IgD-negative memory B cell (primary cell): ENCODE data around the gene ANK2. TPM values are rescaled to one million over a fixed set of nuclear protein-coding genes. Genes with fewer than 3 reads are reported as not detected.
"Not testable (repeated sequence)": the region's sequence is repeated elsewhere in the genome, so short reads cannot be mapped to it uniquely, and the experiment has no call there.

Experiments used
- H3K27ac Mint-ChIP-seq, 3 donors: one replicate each; pipeline ENCODE4 v1.8.0; 2020 to 2022; ENCODE audit warnings: mild to moderate bottlenecking in 3 of 3, mixed read lengths in 3 of 3, moderate library complexity in 1 of 3
- H3K27me3 Mint-ChIP-seq: one replicate; pipeline ENCODE4 v1.8.0; 2021; ENCODE audit warnings: mixed read lengths
- H3K36me3 Mint-ChIP-seq: one replicate; pipeline ENCODE4 v1.8.0; 2020; ENCODE audit warnings: mild to moderate bottlenecking, mixed read lengths
- H3K4me1 Mint-ChIP-seq, 3 donors: one replicate each; pipeline ENCODE4 v1.8.0; 2020 to 2022; ENCODE audit warnings: mixed read lengths in 3 of 3, mild to moderate bottlenecking in 1 of 3
- H3K4me3 Mint-ChIP-seq, 4 donors: one replicate each; pipeline ENCODE4 v1.8.0; 2020 to 2022; ENCODE audit warnings: mild to moderate bottlenecking in 4 of 4, mixed read lengths in 4 of 4, moderate library complexity in 3 of 4
- H3K9me3 Mint-ChIP-seq, 3 donors: one replicate each; pipeline ENCODE4 v1.8.0; 2020 to 2021; ENCODE audit warnings: mixed read lengths in 3 of 3, mild to moderate bottlenecking in 1 of 3
- polyA plus RNA-seq: library from polyadenylated mRNA; unstranded; fragments of 300-500 nt; fragmentation: Illumina TruSeq; gene quantifications from one replicate; pipeline ENCODE4 v1.2.3, GENCODE V29; 2021

ANK2 gene
- polyA plus RNA-seq, 1 donor from 2014 or later, result not detected

DNA sequence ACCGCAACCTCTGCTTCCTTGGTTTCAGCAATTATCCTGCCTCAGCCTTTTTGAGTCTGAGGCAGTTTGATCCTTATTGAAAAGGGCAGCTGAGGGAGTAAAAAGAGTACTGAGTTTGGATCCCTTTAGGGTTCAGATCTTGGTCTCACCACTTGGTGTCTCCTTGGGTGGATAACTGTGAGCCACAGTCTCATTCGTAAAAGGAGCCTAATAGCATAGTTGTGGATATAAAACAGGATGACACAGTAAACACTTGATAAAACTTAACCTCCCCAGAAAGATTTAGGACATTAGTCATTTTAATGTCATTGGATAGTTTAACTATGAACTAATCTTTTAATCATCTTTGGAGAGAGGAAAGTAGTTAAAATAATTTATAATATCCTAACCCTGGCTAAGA is 173.0 kb downstream of the ANK2 start:
- no peaks in the 10 kb centered on the region for H3K4me1 Mint-ChIP-seq
- no peak overlapping the region for H3K4me3 Mint-ChIP-seq
- H3K27me3 Mint-ChIP-seq, result peaks cover 1% of the 10 kb centered on the region
- no peaks in the 10 kb centered on the region for H3K36me3 Mint-ChIP-seq
- no peaks in the 10 kb centered on the region for H3K9me3 Mint-ChIP-seq
- H3K27ac Mint-ChIP-seq, result no peak overlapping the region

DNA sequence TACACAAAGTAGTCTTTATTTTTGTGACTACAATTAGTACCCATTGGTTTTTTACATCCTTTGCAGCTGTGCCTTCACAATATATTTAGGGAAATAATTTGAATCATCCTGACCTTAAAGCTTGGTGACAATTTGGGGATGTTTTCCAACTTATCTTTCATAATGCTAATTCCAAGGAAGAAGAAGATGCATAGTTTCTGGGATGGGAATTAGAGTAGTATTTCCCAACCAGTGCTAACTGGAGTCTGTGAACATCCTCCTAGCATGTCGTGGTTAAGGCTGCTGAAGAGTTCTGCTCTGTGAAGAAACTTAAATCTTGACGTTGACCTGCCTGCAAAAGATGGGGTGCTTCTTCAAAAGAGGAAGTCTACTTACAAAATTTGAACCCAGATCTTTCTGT is 173.5 kb downstream of the ANK2 start:
- no peak overlapping the region for H3K4me3 Mint-ChIP-seq
- H3K27me3 Mint-ChIP-seq, result peaks cover 1% of the 10 kb centered on the region
- no peaks in the 10 kb centered on the region for H3K9me3 Mint-ChIP-seq
- no peak overlapping the region for H3K27ac Mint-ChIP-seq
- H3K36me3 Mint-ChIP-seq, result no peaks in the 10 kb centered on the region
- no peaks in the 10 kb centered on the region for H3K4me1 Mint-ChIP-seq

DNA sequence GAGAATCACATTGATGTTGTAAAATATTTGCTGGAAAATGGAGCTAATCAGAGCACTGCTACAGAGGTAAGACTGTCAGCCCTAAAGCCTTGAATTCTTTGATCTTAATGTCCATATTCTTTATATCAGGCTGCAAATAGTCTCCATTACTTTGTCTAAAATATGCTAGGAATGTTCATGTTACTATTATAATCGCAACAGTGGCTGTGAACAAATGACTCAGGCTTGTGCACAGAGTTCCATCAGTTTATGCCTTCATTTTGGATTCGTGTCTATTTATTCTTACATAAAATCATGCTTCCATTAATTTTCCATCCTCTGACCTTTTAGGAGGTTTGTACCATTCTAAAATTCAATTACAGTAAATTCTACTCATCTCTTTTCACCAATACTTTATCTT is 182.7 kb downstream of the ANK2 start:
- Mint-ChIP-seq H3K4me3 (no peak overlapping the region), H3K4me1 (no peaks in the 10 kb centered on the region), H3K27ac (no peak overlapping the region), H3K36me3 (no peaks in the 10 kb centered on the region), H3K27me3 (no peaks in the 10 kb centered on the region), H3K9me3 (no peaks in the 10 kb centered on the region)

DNA sequence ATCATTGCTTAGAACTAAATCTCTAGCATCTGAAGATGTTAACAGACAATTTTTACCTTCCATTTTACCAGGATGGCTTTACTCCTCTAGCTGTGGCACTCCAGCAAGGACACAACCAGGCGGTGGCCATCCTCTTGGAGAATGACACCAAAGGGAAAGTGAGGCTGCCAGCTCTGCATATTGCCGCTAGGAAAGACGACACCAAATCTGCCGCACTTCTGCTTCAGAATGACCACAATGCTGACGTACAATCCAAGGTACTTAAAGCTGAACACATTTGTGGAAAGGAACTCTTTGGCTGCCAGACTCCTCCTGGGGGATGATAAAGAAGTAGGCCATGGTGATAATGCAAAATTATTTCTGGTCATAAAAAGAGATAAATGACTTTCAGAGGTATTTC is 187.5 kb downstream of the ANK2 start:
- H3K4me3 Mint-ChIP-seq, result no peak overlapping the region
- no peaks in the 10 kb centered on the region for H3K27me3 Mint-ChIP-seq
- H3K36me3 Mint-ChIP-seq, result no peaks in the 10 kb centered on the region
- no peaks in the 10 kb centered on the region for H3K9me3 Mint-ChIP-seq
- H3K4me1 Mint-ChIP-seq, result no peaks in the 10 kb centered on the region
- no peak overlapping the region for H3K27ac Mint-ChIP-seq

DNA sequence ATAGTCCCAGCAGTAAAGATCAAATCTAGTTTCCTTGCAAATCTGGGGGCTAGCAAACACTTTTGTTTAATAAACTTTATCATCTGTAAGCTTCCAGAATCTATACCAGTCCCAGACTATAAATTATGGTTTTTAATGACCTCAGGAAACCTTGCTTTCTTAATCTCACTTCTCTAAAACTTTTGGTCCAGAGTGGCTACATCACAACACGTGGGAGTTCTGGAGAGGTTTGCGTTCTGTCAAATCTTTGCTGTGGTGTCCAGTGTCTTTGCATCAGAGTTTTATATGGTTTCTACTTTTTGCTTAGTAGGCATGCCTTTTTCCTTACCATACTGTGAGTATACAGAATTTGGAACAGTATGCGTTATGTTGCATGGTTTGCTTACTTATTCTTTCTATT is 193.9 kb downstream of the ANK2 start:
- no peaks in the 10 kb centered on the region for H3K36me3 Mint-ChIP-seq
- peaks cover 0 to under 1% (median 0%) of the 10 kb centered on the region in 3 donors for H3K9me3 Mint-ChIP-seq
- H3K27me3 Mint-ChIP-seq, result no peaks in the 10 kb centered on the region
- H3K4me1 Mint-ChIP-seq, result no peaks in the 10 kb centered on the region
- no peak overlapping the region for H3K27ac Mint-ChIP-seq
- no peak overlapping the region for H3K4me3 Mint-ChIP-seq

DNA sequence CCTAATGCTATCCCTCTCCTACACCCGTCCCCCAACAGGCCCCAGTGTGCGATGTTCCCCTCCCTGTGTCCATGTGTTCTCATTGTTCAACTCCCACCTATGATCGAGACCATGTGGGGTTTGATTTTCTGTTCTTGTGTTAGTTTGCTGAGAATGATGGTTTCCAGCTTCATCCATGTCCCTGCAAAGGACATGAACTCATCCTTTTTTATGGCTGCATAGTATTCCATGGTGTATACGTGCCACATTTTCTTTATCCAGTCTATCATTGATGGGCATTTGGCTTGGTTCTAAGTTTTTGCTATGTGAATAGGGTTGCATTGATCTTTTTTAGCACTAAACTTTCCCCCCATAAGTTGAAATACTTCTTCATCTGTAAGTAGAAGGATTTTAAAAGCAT is 195.3 kb downstream of the ANK2 start:
- H3K4me3 Mint-ChIP-seq, H3K27me3 Mint-ChIP-seq: not testable (repeated sequence)

DNA sequence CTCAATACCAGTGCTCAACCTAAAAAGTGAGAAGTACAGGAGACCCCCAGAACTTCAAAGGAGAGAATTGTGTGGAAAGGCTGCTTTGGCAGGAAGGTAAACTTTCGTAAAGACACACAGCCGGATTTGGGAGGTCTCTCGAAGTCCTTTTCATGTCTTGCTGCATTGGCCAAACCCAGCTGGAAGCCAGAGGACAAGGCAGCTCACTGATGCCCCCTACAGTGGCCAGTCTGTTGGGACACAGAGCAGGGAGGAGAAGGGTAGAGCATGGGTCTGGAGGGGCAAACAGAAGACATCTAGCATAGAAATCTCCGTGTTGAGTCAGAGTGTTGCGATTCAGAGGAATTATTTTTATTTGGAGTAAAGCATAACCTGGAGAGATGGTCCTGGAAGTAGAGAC is 198.9 kb downstream of the ANK2 start:
- no peaks in the 10 kb centered on the region for H3K27me3 Mint-ChIP-seq
- H3K27ac Mint-ChIP-seq, result no peak overlapping the region
- no peaks in the 10 kb centered on the region for H3K36me3 Mint-ChIP-seq
- no peaks in the 10 kb centered on the region for H3K4me1 Mint-ChIP-seq
- H3K9me3 Mint-ChIP-seq, result peaks cover 0 to 1% (median 0%) of the 10 kb centered on the region in 3 donors
- H3K4me3 Mint-ChIP-seq, result no peak overlapping the region

More for the DNA sequence above, 195.3 kb downstream of the ANK2 start:
- H3K27ac Mint-ChIP-seq, H3K36me3 Mint-ChIP-seq, H3K9me3 Mint-ChIP-seq, H3K4me1 Mint-ChIP-seq: not testable (repeated sequence)

DNA sequence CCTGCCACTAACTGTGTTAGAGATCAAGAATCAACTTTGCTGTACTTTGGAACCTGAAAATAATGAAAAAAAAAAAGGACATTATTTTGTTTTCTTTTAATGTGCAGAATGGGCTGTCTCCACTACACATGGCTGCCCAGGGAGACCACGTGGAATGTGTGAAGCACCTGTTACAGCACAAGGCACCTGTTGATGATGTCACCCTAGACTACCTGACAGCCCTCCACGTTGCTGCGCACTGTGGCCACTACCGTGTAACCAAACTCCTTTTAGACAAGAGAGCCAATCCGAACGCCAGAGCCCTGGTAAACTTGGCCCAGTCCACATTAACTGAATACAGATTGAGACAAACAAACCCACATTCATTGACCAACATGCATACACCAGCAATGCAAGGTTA is 206.2 kb downstream of the ANK2 start:
- no peak overlapping the region for H3K27ac Mint-ChIP-seq

DNA sequence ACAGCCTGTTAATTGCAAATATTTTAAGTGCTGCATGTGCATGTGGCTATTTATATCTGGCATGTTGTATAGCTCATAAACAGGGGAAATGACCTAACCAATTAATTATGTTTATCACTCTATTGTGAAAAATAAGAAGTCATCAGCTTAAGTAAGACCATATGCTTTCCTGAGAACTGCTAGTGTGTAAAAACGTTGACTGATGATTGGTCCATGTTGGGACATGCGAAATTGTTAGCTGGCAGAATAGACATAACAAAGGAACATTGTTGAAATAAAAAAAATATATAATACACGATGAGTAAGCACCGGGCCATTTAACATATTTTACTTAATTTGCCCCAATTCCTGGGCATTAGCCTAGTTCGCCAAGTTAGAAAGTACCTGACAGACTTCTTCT is 207.5 kb downstream of the ANK2 start:
- H3K27ac Mint-ChIP-seq, result no peak overlapping the region
- H3K9me3 Mint-ChIP-seq, result no peaks in the 10 kb centered on the region
- H3K4me1 Mint-ChIP-seq, result peaks cover 0 to 2% (median 0%) of the 10 kb centered on the region in 3 donors
- no peaks in the 10 kb centered on the region for H3K27me3 Mint-ChIP-seq
- H3K36me3 Mint-ChIP-seq, result no peaks in the 10 kb centered on the region
- no peak overlapping the region for H3K4me3 Mint-ChIP-seq

More for the DNA sequence above, 206.2 kb downstream of the ANK2 start:
- H3K27me3 Mint-ChIP-seq, result no peaks in the 10 kb centered on the region
- H3K4me1 Mint-ChIP-seq, result peaks cover 0 to 2% (median 0%) of the 10 kb centered on the region in 3 donors
- H3K9me3 Mint-ChIP-seq, result no peaks in the 10 kb centered on the region
- no peaks in the 10 kb centered on the region for H3K36me3 Mint-ChIP-seq
- no peak overlapping the region for H3K4me3 Mint-ChIP-seq

DNA sequence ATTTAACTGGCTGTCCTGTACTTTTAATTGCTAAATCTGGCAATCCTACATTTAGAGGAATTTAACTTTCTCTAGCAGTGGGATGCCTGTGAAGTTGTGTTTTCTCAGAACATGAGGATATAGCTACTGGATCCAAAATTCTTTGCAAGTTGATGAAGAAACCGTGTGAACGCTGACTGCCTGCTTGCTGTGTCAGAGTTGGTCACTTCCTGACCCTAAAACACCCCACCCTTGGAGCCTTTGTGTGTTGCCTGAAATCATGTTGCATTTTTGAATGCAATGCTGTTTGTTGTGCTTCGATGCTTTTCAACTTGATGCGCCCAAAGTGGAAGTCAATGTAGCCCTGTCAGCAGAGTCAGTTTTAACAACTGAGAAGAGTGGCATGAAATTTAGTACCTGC is 211.2 kb downstream of the ANK2 start:
- no peak overlapping the region for H3K4me3 Mint-ChIP-seq
- H3K4me1 Mint-ChIP-seq, result peaks cover 0 to 2% (median 0%) of the 10 kb centered on the region in 3 donors
- no peak overlapping the region for H3K27ac Mint-ChIP-seq
- H3K9me3 Mint-ChIP-seq, result no peaks in the 10 kb centered on the region
- no peaks in the 10 kb centered on the region for H3K27me3 Mint-ChIP-seq
- H3K36me3 Mint-ChIP-seq, result no peaks in the 10 kb centered on the region

DNA sequence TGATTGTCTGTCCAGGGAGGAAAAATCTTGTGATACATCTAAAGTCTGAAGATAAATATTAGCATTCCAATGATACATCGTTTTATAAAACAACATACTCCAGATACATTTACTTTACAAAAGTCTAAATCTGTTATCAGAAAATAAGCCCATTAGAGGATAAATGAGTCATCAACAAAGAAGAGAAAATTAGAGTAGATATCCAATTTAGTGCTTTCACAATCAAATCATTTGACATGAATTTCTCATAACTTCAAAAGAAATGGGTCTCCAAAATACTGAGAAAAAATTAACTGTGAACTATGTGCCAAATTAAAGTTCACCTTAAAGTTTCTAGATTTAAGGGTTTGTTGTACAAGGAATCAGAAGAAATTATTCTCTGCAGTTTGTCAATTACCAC is 213.8 kb downstream of the ANK2 start:
- Mint-ChIP-seq H3K9me3 (peaks cover 0 to 3% (median 0%) of the 10 kb centered on the region in 3 donors), H3K36me3 (peaks cover 1% of the 10 kb centered on the region), H3K27ac (no peak overlapping the region), H3K4me3 (no peak overlapping the region), H3K4me1 (peaks cover 0 to 1% (median 0%) of the 10 kb centered on the region in 3 donors), H3K27me3 (no peaks in the 10 kb centered on the region)

DNA sequence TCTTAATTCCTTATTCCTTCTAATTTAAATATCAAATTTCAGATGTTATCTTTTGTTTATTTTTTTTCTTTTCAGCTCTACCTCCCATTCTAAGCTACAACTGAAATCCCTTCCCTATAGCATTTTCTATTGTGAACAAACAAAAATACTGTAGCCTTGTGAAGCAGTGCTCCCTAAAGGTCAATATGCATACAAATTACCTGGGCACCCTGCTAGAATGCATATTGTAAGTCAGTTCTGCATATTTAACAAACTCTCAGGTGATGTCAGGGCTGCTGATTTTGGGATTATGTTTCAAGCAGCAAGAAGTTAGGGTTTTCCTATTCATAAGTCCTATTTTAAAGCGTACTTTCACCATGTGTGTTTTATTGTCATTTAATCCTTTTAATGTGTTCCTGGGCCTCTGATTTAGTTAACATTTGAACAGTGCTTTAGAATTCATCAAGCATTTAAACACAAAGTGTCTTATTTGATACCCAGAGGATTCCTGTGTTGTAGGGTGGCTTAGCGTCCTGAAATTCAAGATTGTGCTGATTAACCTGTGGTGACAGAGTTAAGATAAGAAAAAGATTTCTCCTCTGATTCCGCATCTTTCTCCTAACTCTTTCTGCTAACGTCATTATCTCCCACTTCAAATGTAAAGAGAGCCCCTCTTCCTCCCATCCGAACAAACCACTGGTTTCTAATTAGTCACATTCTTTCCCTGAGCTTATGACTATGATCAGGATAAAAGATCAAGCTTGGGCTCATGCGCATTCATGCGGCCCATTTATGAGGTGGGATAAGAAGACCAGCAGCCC is 221.3 kb downstream of the ANK2 start:
- Mint-ChIP-seq H3K36me3 (peaks cover 2% of the 10 kb centered on the region), H3K9me3 (peaks cover 0 to 3% (median 0%) of the 10 kb centered on the region in 3 donors), H3K4me3 (no peak overlapping the region), H3K27ac (no peak overlapping the region), H3K27me3 (no peaks in the 10 kb centered on the region), H3K4me1 (no peaks in the 10 kb centered on the region)

DNA sequence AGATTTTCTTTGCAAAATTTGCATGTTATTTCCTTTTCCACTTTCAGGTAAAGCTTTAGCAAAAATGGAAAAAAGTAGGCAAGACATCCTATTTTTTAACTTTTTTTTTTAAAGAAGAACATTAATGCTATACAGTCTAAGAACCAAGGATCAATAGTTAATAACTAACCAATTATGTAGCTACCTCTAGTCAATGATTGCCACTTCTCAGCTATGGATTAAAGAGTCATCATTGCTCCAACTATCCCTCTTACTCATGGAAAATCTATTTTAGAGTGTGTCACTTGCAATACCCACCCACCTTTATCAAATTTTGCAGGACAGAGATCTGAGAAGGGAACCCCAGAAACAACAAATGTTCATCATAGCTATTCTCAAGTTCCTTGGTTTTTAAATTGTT is 223.1 kb downstream of the ANK2 start:
- no peak overlapping the region for H3K4me3 Mint-ChIP-seq
- H3K9me3 Mint-ChIP-seq, result no peaks in the 10 kb centered on the region
- H3K4me1 Mint-ChIP-seq, result no peaks in the 10 kb centered on the region
- H3K36me3 Mint-ChIP-seq, result peaks cover 2% of the 10 kb centered on the region
- H3K27ac Mint-ChIP-seq, result no peak overlapping the region
- peaks cover 2% of the 10 kb centered on the region for H3K27me3 Mint-ChIP-seq

DNA sequence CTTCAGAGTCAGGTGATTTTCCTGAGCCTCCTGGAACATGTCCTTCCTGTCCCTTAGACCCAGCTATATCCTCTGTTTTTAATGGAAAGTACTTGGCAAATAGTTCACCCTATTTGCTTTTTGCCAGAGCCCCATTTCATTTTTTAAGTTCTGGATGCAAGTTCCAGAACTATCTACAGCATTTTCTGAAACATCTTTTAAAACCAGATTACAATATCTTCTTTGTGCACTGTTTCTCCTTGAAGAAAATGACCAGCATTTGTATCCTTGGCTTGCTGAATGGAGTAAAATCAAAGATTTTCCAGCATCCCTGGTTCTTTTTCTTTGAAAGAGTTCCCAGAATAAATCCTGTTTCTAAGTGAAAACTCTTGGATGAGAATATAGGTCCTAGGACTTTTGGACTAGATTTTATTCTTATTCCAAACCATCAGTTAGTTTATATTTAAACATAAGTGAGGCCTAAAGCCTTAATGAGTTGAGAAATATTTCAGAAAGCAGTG is 224.3 kb downstream of the ANK2 start:
- Mint-ChIP-seq H3K9me3 (no peaks in the 10 kb centered on the region), H3K36me3 (no peaks in the 10 kb centered on the region), H3K27me3 (peaks cover 2% of the 10 kb centered on the region), H3K27ac (no peak overlapping the region), H3K4me1 (no peaks in the 10 kb centered on the region), H3K4me3 (no peak overlapping the region)

DNA sequence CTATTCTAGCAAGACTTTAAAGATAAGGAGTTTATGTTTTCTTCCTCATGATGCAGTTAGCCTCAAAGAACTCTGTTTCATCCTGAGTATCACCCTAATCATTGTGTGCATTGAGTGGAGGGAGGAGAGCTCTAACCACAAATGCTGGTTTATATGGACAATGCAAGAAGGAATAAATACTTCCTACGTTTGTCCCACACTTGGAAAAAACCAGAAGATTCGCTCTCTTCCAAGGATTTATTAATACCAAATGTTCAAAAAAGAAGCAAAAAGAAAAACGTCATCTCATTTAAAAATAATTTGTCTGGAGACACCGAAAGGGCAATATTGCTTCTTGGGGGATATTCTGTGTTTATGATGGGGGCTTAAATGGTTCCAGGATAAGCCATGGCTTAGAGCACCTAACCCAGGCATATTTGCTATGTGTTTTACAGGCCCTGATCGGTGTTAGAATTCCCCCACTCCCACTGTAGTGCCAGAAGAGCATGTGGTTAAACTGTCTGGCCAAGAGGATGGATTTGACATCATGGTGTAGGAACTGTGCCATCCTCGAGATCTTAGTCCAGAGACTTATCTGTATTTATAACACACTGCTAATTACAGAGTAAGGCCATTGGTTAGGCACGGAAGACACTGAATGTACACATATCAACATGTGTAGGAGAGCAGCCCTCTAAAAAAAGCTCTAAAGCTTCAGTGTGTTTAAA is 227.2 kb downstream of the ANK2 start:
- Mint-ChIP-seq H3K4me3 (no peak overlapping the region), H3K4me1 (no peaks in the 10 kb centered on the region), H3K36me3 (no peaks in the 10 kb centered on the region)

More for the DNA sequence above, 227.2 kb downstream of the ANK2 start:
- H3K9me3 Mint-ChIP-seq, result no peaks in the 10 kb centered on the region
- H3K27ac Mint-ChIP-seq, result no peak overlapping the region
- peaks cover 2% of the 10 kb centered on the region for H3K27me3 Mint-ChIP-seq
